ENCODE data around the gene NPW.

The NPW gene

GRCh38 chr16:2001035-2001434, 18.6 kb upstream of the NPW start:
- H3K27ac ChIP-seq: no peak overlapping the region
- no peak for TF ChIP-seq CTCF (conservative IDR thresholded peaks at IDR 0.05)

GRCh38 chr16:2001456-2002355, 17.9 kb upstream of the NPW start:
- TF ChIP-seq CTCF (conservative IDR thresholded peaks at IDR 0.05): no peak
- H3K27ac ChIP-seq: no peak overlapping the region

- no peak for TF ChIP-seq CTCF (conservative IDR thresholded peaks at IDR 0.05)
Measured at GRCh38 chr16:2002406-2003230, 17.0 kb upstream of the NPW start.

GRCh38 chr16:2003231-2003826, 16.3 kb upstream of the NPW start:
- H3K27ac ChIP-seq: peak overlapping the region; percentile 67; the same call in 1 of the 2 replicates

More at GRCh38 chr16:2002406-2003230, 17.0 kb upstream of the NPW start:
- H3K27ac ChIP-seq: no peak overlapping the region

GRCh38 chr16:2003827-2004641, 15.6 kb upstream of the NPW start:
- TF ChIP-seq CTCF (conservative IDR thresholded peaks at IDR 0.05): peak; percentile 91
- peak overlapping the region; percentile 67 for H3K27ac ChIP-seq

More at GRCh38 chr16:2003231-2003826, 16.3 kb upstream of the NPW start:
- TF ChIP-seq CTCF (conservative IDR thresholded peaks at IDR 0.05): no peak

GRCh38 chr16:2004795-2005517, 14.6 kb upstream of the NPW start:
- peak overlapping the region; percentile 67 for H3K27ac ChIP-seq

More at GRCh38 chr16:2004795-2005517, 14.6 kb upstream of the NPW start:
- TF ChIP-seq CTCF (conservative IDR thresholded peaks at IDR 0.05): no peak

Measured in VCaP (cell line).